SK-N-SH treated with all-trans-retinoic acid at 6 μM for 48 hours (cell line): ENCODE data around the gene FREY1.

Experiments
- CSDC2 ChIP-seq: fragments of 250-450 bp; sonication (Bioruptor Pico); IDR thresholded peaks from 2 replicates; pipeline ENCODE4 v1.5.0; 2020; ENCODE audit warnings: mild to moderate bottlenecking, moderate library complexity
- OSR1 ChIP-seq: fragments of 250-450 bp; sonication (Bioruptor Pico); IDR thresholded peaks from 2 replicates; pipeline ENCODE4 v1.8.0; 2022; ENCODE audit warnings: moderate library complexity, mild to moderate bottlenecking, inconsistent platforms
- RARB ChIP-seq: fragments of 250-450 bp; sonication (Bioruptor Pico); IDR thresholded peaks from 2 replicates; pipeline ENCODE4 v1.8.0; 2021; ENCODE audit warnings: mild to moderate bottlenecking, moderate library complexity
- TCF4 ChIP-seq: fragments of 250-450 bp; sonication (Bioruptor Pico); IDR thresholded peaks from 2 replicates; pipeline ENCODE4 v1.8.0; 2021; ENCODE audit warnings: mild to moderate bottlenecking, moderate library complexity, borderline replicate concordance
- TF ChIP-seq, protein P1 (sequence below): fragments of 250-450 bp; sonication (Bioruptor Pico); IDR thresholded peaks from 2 replicates; pipeline ENCODE4 v1.5.1; 2021; ENCODE audit warnings: mild to moderate bottlenecking, moderate library complexity
- TF ChIP-seq, protein P2 (sequence below): fragments of 250-450 bp; sonication (Bioruptor Pico); IDR thresholded peaks from 2 replicates; pipeline ENCODE4 v1.8.0; 2020; ENCODE audit warnings: mild to moderate bottlenecking, moderate library complexity, borderline replicate concordance

DNA sequence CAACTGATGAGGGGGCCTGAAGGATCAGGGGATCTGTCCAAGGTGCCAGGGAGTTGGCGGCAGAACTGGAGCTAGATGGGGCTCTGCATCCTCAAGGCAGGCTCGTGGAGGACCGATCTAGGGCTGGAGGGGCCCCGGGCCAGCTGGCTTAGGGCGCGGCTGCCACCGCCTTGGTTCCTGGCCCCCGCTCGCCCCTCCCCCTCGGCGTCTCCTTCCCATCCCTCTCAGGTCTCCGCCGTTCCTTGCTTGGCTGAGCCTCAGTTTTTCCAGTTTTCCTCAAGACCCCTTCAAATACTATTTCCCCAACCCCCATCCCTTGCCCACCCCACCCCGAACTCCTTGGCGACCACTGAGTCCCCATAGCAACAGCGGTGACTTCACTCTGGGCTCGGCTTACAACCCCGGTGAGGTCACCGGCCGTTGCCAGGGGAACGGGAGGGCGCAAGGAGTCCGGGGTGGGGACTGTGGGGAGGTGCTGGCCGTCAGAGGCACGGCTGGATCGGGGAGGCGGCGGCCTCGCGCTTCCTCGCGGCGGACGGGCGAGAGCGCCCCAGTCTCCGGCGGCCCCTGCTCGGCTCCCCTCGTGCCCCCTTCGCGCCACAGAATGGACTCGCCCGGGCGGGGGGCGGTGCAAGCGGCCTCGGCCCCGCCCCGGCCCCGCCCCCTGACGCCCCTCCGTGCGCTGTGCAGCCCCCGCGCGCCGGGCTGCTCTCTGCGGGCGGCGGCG is 7.5 kb downstream of the FREY1 start:
- no peak for TF ChIP-seq RARB (CRISPR knock-in tag)
- no peak for TF ChIP-seq CSDC2 (CRISPR knock-in tag)
- TF ChIP-seq, protein P1, sequence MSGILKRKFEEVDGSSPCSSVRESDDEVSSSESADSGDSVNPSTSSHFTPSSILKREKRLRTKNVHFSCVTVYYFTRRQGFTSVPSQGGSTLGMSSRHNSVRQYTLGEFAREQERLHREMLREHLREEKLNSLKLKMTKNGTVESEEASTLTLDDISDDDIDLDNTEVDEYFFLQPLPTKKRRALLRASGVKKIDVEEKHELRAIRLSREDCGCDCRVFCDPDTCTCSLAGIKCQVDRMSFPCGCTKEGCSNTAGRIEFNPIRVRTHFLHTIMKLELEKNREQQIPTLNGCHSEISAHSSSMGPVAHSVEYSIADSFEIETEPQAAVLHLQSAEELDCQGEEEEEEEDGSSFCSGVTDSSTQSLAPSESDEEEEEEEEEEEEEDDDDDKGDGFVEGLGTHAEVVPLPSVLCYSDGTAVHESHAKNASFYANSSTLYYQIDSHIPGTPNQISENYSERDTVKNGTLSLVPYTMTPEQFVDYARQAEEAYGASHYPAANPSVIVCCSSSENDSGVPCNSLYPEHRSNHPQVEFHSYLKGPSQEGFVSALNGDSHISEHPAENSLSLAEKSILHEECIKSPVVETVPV (CRISPR knock-in tag) = no peak
- TF ChIP-seq OSR1 (CRISPR knock-in tag) = no peak
- no peak for TF ChIP-seq TCF4 (CRISPR knock-in tag)
- TF ChIP-seq, protein P2, sequence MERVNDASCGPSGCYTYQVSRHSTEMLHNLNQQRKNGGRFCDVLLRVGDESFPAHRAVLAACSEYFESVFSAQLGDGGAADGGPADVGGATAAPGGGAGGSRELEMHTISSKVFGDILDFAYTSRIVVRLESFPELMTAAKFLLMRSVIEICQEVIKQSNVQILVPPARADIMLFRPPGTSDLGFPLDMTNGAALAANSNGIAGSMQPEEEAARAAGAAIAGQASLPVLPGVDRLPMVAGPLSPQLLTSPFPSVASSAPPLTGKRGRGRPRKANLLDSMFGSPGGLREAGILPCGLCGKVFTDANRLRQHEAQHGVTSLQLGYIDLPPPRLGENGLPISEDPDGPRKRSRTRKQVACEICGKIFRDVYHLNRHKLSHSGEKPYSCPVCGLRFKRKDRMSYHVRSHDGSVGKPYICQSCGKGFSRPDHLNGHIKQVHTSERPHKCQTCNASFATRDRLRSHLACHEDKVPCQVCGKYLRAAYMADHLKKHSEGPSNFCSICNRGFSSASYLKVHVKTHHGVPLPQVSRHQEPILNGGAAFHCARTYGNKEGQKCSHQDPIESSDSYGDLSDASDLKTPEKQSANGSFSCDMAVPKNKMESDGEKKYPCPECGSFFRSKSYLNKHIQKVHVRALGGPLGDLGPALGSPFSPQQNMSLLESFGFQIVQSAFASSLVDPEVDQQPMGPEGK (CRISPR knock-in tag) = no peak
